GM21423 (cell line): ENCODE measurements around the gene CTXN2.
A peak's percentile ranks its signal among the peaks of the same experiment; 100 is the strongest.

ENCODE experiments used
- ATAC-seq: cut with Tn5 transposase; IDR thresholded peaks from one replicate; pipeline ENCODE4 v1.9.1; 2021; ENCODE audit warnings: mild to moderate bottlenecking, moderate library complexity; ENCODE audit not compliant: unreplicated experiment

Gene CTXN2

DNA sequence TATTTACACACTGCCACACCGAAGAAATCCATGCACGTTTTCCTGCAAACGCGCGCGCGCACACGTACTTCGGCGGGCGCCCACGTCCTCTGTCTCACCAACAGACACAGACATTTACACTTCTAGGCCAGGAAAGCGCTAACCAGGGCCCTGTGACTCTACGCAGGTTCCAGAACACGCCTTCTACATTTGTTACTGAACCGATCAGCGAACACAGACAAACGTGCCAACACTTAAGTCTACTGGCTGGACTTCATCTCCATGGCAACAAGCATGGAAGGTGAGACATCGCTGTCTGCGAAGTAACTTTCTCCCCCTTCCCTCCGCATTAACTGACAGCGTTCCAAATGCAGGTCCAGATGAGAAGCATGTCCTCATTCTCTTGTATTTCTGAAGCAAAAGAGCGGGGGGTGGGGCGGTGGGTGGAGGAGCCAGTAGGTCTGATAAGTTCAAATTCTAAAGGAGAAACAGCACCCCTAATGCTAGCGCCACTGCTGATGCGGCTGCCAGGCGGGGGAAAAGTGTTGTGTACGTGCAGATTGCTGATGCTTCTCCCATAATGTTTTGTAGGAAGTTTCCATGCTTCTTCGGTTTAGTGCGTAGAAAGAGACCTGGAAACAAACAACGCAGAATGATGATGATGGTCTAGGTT is at the start of gene CTXN2:
TSS of gene CTXN2 (plus strand) at position 92 of the 652 bp plus-strand sequence. CDS start 9,636 bp downstream, outside the sequence.
- ATAC-seq, result no peak

- ATAC-seq, result no peak
Measured at GRCh38 chr15:48143856-48144255, 47.6 kb upstream of the CTXN2 start.

DNA sequence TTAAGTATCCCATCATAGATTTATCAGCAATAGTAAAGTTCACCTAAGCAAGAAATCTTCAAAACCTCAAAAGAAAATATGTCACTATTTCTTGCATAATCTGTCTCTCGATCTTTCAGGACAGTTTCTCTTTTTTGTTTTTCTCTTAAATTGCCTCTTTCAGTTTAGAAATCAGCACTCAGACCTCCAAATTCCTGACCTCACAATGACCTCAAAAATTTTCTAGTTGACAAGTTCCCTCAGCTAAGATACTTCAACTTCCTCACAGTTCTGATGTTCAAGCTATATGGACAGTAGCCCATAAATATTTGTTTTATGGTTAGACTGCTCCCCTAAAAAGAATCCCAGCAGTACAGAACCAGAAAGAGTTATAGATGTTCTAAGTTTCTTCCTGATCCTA is 46.6 kb upstream of the CTXN2 start:
- peak; percentile 85 for ATAC-seq

DNA sequence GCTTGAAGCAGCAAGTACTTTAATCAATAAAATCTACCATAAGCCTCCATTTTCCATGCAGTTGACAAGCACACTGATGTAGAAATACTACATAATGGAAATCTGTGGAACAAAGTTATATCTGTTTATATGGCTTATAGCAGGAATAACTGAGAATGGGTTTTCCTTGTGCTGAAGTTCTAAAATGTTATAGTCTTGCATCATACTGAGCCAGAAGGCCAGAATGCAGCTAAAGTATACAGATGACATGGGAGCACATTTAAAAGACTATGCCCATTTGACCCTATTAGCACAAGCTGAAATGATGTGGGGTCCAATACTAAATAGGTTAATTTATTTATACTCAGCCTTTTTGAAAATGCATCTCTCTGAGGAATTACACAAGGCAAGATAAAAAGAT is 45.5 kb upstream of the CTXN2 start:
- ATAC-seq, result no peak

GRCh38 chr15:48147358-48147757 is 44.1 kb upstream of the CTXN2 start:
- no peak for ATAC-seq

GRCh38 chr15:48149858-48150257 is 41.6 kb upstream of the CTXN2 start:
- no peak for ATAC-seq

DNA sequence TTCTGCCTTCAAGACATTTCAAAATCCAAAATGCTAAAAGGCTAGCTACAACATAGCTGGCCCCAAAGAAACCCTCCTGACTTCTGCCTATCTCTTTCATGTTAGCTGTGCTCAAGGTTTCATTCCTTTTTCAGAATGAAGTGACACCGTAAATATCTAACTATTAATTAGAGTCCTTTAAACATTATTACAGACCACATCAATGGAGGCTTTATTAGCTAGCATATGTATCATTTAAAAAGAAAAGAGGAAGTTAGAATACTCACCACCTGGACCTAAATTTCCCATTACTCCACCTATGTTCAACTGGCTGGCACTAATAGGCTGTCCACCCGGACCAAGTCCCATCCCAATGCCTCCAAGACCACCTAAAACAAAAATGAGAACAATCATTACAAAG is 37.9 kb upstream of the CTXN2 start:
- no peak for ATAC-seq

GRCh38 chr15:48168616-48169015 is 22.8 kb upstream of the CTXN2 start:
- ATAC-seq, result no peak

DNA sequence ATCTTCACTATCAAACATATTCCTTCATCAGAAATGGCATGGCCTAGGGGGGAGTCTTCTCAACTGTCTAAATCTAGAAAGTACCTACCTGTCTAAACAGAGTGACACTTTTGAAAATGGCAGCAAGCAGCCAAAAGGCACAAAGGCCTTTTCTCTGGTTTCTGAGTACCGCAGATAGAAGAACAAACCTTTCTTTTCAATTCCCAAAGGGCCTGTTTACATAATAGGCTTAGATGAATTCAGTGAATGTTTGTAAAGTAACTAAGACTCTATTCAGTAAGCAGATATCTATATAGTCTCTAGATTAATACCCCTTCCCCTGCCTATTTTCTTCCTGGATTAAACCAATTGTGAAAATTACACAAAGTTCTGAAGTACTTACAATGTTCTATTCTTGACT is 20.5 kb upstream of the CTXN2 start:
- no peak for ATAC-seq

- no peak for ATAC-seq
Measured at GRCh38 chr15:48175126-48175525, 16.3 kb upstream of the CTXN2 start.

DNA sequence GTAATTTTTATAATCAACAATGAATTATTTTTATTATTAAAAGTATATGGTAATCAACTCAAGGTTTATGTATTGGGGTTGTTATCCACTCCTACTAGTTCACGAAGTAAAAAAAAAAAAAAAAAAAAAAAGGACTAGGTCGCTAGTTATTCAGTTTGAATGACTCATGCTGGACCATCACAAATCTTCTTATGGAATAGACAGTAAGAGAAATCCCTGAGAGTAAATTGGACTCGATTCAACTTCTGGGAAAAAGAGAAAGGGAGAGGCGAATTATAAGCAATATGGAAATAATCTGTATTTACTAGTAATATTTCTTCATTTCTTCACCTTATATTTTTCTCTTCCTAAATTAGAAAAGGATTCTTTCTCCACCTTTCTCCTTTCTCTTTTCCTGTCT is 15.4 kb upstream of the CTXN2 start:
- ATAC-seq, result no peak

- peak; percentile 44 for ATAC-seq
Measured at GRCh38 chr15:48176957-48177356, 14.5 kb upstream of the CTXN2 start.

- ATAC-seq, result peak; percentile 59
Measured at GRCh38 chr15:48177383-48177765, 14.1 kb upstream of the CTXN2 start.

- peak; percentile 62 for ATAC-seq
Measured at GRCh38 chr15:48177766-48178647, 13.5 kb upstream of the CTXN2 start, which contains the start of gene MYEF2. TSS of gene MYEF2 (minus strand) at chr15:48178295. CDS start at chr15:48178237, 58 bp downstream.

DNA sequence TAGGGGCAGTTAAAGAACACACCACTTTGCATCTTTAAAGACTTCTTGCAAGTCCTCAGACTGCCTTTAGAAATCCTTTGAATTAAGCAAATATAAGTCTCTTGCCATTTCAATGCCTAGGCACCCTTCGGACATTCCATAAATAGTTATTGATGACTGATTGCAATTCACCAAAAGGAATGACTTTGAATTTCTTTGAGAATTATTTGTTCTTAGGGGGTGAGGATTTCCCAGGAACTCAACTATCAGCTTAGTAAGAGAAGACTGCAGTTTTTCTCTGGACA is 12.9 kb upstream of the CTXN2 start:
- no peak for ATAC-seq

DNA sequence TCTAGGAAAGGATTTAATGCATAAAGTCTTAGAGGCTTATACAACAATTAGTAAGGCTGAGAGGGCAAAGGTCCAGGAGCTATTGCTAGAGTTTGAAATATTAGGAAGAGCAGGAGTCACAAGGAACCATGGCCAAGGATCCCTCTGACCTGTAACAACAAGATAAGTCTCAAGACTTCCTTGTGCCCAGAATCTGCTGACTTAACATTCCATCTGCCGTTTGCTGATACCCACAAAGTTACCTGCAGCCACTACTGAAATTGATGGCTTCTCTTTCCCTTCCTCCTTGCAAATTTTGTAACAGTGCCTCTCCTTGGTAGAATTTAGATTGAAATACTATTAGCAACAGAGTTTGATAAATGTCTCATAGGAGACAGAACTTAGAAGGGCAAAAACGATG is 8.7 kb upstream of the CTXN2 start:
- ATAC-seq, result no peak

GRCh38 chr15:48185529-48185928 is 5.9 kb upstream of the CTXN2 start:
- no peak for ATAC-seq

DNA sequence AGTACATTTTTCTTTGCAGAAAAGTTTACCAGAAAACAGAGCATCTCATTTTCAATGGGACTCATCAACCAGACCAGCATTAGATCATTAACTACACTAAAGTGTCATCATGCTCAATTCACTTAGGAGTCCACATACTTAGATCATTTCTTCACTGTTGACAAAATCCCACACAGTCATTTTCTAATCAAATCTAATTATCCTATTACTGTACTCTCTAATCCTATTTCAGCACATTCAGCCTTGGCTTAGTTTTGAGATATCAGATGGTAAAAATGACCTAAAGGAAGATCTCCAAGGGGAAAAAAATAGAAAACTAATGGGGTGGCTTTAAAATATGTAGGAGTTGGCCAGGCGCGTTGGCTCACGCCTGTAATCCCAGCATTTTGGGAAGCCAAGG is 5.2 kb upstream of the CTXN2 start:
- ATAC-seq, result no peak

DNA sequence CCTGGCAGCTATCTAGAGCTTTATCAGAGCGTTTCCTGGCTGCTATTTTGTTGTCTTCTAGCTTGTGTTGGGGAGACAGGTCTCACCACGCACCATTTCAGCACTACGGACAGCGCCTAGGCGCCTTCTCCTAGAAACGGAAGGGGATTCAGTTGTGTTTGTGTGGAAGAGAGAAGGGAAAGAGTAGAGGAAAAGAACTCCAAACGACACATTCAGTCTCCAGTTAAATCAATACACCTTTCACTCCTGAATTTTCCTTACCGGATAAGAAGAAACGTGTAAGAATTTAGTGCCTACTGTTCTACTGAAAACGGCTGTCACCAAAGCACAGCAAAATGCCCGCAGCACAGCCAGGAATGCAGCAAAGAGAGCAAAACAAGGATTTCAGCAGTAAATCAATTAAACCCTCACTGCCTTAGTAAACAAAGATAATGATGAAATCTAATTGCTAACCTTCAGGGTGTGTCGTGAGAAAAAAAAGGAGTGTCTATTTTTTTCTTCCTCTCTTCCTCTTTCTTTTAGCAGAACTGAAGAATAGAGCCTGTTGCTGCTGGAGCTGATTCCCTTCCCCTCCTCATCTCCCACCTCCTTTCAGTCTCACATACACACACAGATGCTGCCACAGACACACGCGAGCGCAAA is 412 bp upstream of the CTXN2 start:
- no peak for ATAC-seq

GRCh38 chr15:48202068-48202467 is 10.6 kb downstream of the CTXN2 start:
- no peak for ATAC-seq

DNA sequence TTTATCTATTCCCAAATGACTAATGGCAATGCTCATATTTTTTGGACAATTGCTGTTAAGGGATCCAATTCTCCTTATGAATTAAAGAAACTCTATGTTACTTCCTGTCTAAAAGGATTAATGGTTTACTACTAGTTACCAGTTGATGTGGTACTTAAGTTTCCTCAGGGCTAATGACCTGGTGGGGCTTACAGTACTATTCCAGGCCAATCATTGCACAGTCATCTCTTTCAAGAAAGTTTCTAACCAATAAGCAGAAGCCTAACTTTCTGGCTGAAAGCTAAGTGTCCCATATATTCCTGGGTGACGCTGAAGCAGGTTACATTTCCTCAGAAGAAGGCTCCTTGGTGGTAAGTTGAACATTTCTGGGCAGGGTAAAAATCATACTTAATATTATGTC is 14.5 kb downstream of the CTXN2 start, which contains the start of gene SLC12A1:
TSS of gene SLC12A1 (plus strand) at position 322 of the 400 bp plus-strand sequence. CDS start 1,418 bp downstream, outside the sequence.
- no peak for ATAC-seq

GRCh38 chr15:48221261-48221660 is 29.8 kb downstream of the CTXN2 start:
- ATAC-seq, result no peak
